Kidney (tissue), 2 donors: ENCODE measurements around the gene ZNF410. TPM values are rescaled to one million over a fixed set of nuclear protein-coding genes. Genes with fewer than 3 reads are reported as not detected.

Source experiments
- polyA plus RNA-seq: library from polyadenylated mRNA; stranded (reverse); fragments of 350-450 nt; fragmentation: Illumina TruSeq; extraction: RNeasy Lipid Tissue Mini Kit (QIAGEN cat#74804); gene quantifications from one replicate; pipeline ENCODE4 v1.2.3, GENCODE V29; 2014; ENCODE audit warnings: low read depth, low replicate concordance; ENCODE audit not compliant: insufficient read depth
- total RNA-seq: library from RNA; stranded (reverse); fragmentation: NEBNext Ultra II Directional; extraction: Animal tissue kit (Norgen Biotek cat#: 25700); gene quantifications from one replicate; pipeline ENCODE4 v1.2.1, GENCODE V29; 2021
- donor health status: DM: yes; HTN: yes; CAD: no.

Gene ZNF410
- total and polyA plus RNA-seq, 2 donors from 2014 or later = 35.8 to 43.2 TPM

Other genes with a start within 250 kb of the ZNF410 start
- 32.3 TPM for gene DNAL1, start 241.9 kb upstream of the ZNF410 start, total RNA-seq
- gene DNAL1, start 241.9 kb upstream of the ZNF410 start, polyA plus RNA-seq = 9.3 TPM
- 53.1 TPM for gene PNMA1, start 172.5 kb upstream of the ZNF410 start, total RNA-seq
- gene PNMA1, start 172.5 kb upstream of the ZNF410 start, polyA plus RNA-seq = 34.6 TPM
- 20.5 TPM for gene PTGR2, start 35.0 kb upstream of the ZNF410 start, total RNA-seq
- gene PTGR2, start 35.0 kb upstream of the ZNF410 start, polyA plus RNA-seq = 24.4 TPM
- gene FAM161B, start 63.2 kb downstream of the ZNF410 start, total RNA-seq = 8.2 TPM
- 3.2 TPM for gene FAM161B, start 63.2 kb downstream of the ZNF410 start, polyA plus RNA-seq
- gene COQ6, start 63.4 kb downstream of the ZNF410 start, total RNA-seq = 24.6 TPM
- gene COQ6, start 63.4 kb downstream of the ZNF410 start, polyA plus RNA-seq = 40.8 TPM
- gene ENTPD5, start 132.4 kb downstream of the ZNF410 start, total RNA-seq = 24.7 TPM
- 28.3 TPM for gene ENTPD5, start 132.4 kb downstream of the ZNF410 start, polyA plus RNA-seq
- 14.6 TPM for gene BBOF1, start 132.5 kb downstream of the ZNF410 start, total RNA-seq
- 7.6 TPM for gene BBOF1, start 132.5 kb downstream of the ZNF410 start, polyA plus RNA-seq
- gene ALDH6A1, start 197.6 kb downstream of the ZNF410 start, total RNA-seq = 34.1 TPM
- 102 TPM for gene ALDH6A1, start 197.6 kb downstream of the ZNF410 start, polyA plus RNA-seq
- 8.5 TPM for gene LIN52, start 198.1 kb downstream of the ZNF410 start, total RNA-seq
- 13.3 TPM for gene LIN52, start 198.1 kb downstream of the ZNF410 start, polyA plus RNA-seq